Small intestine (tissue), 7 donors: ENCODE data around the gene C2orf42. TPM values are rescaled to one million over a fixed set of nuclear protein-coding genes. Genes with fewer than 3 reads are reported as not detected.
"Not testable (repeated sequence)": the region's sequence is repeated elsewhere in the genome, so short reads cannot be mapped to it uniquely, and the experiment has no call there.

Experiments used
- DNase-seq, 2 donors: peaks; one replicate each; pipeline versions ENCODE4 v3.0.0 to v3.0.0-alpha.2; 2013
- FAIRE-seq: peaks from 2 replicates; lab custom pipeline; 2012; peaks lifted over from hg19 to GRCh38; lab: Jason Lieb, UNC
- H3K27ac ChIP-seq, 3 donors: one replicate each; pipeline ENCODE4 v1.5.1; 2013; ENCODE audit warnings: low read length in 2 of 3, mild to moderate bottlenecking in 2 of 3, control low read depth in 1 of 3, inconsistent platforms in 1 of 3, low read depth in 1 of 3, moderate library complexity in 1 of 3
- H3K27me3 ChIP-seq, 3 donors: one replicate each; pipeline ENCODE4 v1.6.1; 2013; ENCODE audit warnings: low read length in 3 of 3, inconsistent platforms in 1 of 3; ENCODE audit not compliant: control insufficient read depth in 3 of 3, insufficient read depth in 3 of 3
- H3K36me3 ChIP-seq, 3 donors: one replicate each; pipeline ENCODE4 v1.6.1; 2013; ENCODE audit warnings: low read length in 3 of 3, inconsistent platforms in 1 of 3, low read depth in 1 of 3, mild to moderate bottlenecking in 1 of 3, moderate library complexity in 1 of 3; ENCODE audit not compliant: control insufficient read depth in 3 of 3, insufficient read depth in 2 of 3
- H3K4me1 ChIP-seq, 3 donors: one replicate each; pipeline ENCODE4 v1.6.1; 2013; ENCODE audit warnings: low read length in 2 of 3, inconsistent platforms in 1 of 3, low read depth in 1 of 3, mild to moderate bottlenecking in 1 of 3, moderate library complexity in 1 of 3; ENCODE audit not compliant: control insufficient read depth in 3 of 3, insufficient read depth in 2 of 3
- H3K4me3 ChIP-seq, 3 donors: one replicate each; pipeline ENCODE4 v1.5.1; 2013; ENCODE audit warnings: low read length in 3 of 3, control low read depth in 1 of 3, inconsistent platforms in 1 of 3, low read depth in 1 of 3, mild to moderate bottlenecking in 1 of 3, moderate library complexity in 1 of 3
- H3K9me3 ChIP-seq, 2 donors: one replicate each; pipeline ENCODE4 v1.6.1; 2013; ENCODE audit warnings: low read depth in 1 of 2, low read length in 1 of 2; ENCODE audit not compliant: control insufficient read depth in 2 of 2, insufficient read depth in 1 of 2
- WGBS, 3 donors: extraction: QIAGEN DNeasy Blood & Tissue Kit; methylation state at CpG; one replicate each; pipeline ENCODE4 v1.1.7; 2013; 5-methylcytosine and 5-hydroxymethylcytosine counted together
- polyA plus RNA-seq, 4 donors: library from polyadenylated mRNA; stranded (reverse) in 3 of 4; unstranded in 1 of 4; fragments of 200-250 nt in 3 of 4; fragments of 120-200 nt in 1 of 4; gene quantifications; one replicate each; pipeline versions ENCODE4 v1.2.1 to v1.2.3, GENCODE V29; 2013
- donor health status: healthy with polysubstance abuse.
- donor health status: control.
- donor health status: control.
- donor health status: Bipolar disorder and iron deficiency.
- donor health status: healthy.

Gene C2orf42
- polyA plus RNA-seq, 4 donors: 4.3 to 11.9 (median 7.0) TPM

- no peak for DNase-seq
- no peaks in the 10 kb centered on the region for H3K4me1 ChIP-seq
- no peaks in the 10 kb centered on the region for H3K9me3 ChIP-seq
- no peaks in the 10 kb centered on the region for H3K27me3 ChIP-seq
- H3K4me3 ChIP-seq: no peak overlapping the region
- no peak overlapping the region for H3K27ac ChIP-seq
- H3K36me3 ChIP-seq: peaks cover 2 to 54% (median 7%) of the 10 kb centered on the region in 3 donors
- no peak for FAIRE-seq
- WGBS, 3 donors: 55 to 64% (median 58%) methylated on average over 2 of the region's 2 CpGs
Observed at GRCh38 chr2:70161069-70161534, 29.7 kb downstream of the C2orf42 start.

GRCh38 chr2:70160545-70160944 is 30.3 kb downstream of the C2orf42 start:
- DNase-seq (no peak), FAIRE-seq (no peak)
- peaks cover 2 to 52% (median 7%) of the 10 kb centered on the region in 3 donors for H3K36me3 ChIP-seq
- 88 to 91% (median 90%) methylated on average over 6 of the region's 6 CpGs for WGBS, 3 donors
- H3K27me3 ChIP-seq: no peaks in the 10 kb centered on the region
- H3K9me3 ChIP-seq: no peaks in the 10 kb centered on the region
- H3K4me3 ChIP-seq: no peak overlapping the region
- no peaks in the 10 kb centered on the region for H3K4me1 ChIP-seq
- no peak overlapping the region for H3K27ac ChIP-seq

- 90 to 93% (median 92%) methylated on average over 16 to 19 of the region's 19 CpGs for WGBS, 3 donors
- H3K9me3 ChIP-seq, DNase-seq, H3K27me3 ChIP-seq, H3K27ac ChIP-seq, H3K4me3 ChIP-seq, FAIRE-seq, H3K4me1 ChIP-seq: not testable (repeated sequence)
- H3K36me3 ChIP-seq: peaks cover 0 to 20% (median 3%) of the 10 kb centered on the region in 3 donors
Observed at GRCh38 chr2:70149130-70149686, 41.6 kb downstream of the C2orf42 start.

- H3K4me1 ChIP-seq, H3K9me3 ChIP-seq, DNase-seq, H3K27ac ChIP-seq, H3K27me3 ChIP-seq, FAIRE-seq, H3K4me3 ChIP-seq: not testable (repeated sequence)
- peaks cover 0 to 19% (median 3%) of the 10 kb centered on the region in 3 donors for H3K36me3 ChIP-seq
- 95 to 98% (median 96%) methylated on average over 16 to 25 of the region's 25 CpGs for WGBS, 3 donors
Observed at GRCh38 chr2:70148211-70148760, 42.5 kb downstream of the C2orf42 start.

GRCh38 chr2:70145851-70146739 is 44.7 kb downstream of the C2orf42 start:
- no peaks in the 10 kb centered on the region for H3K27me3 ChIP-seq
- WGBS, 3 donors: 73 to 79% (median 74%) methylated on average over 9 of the region's 9 CpGs

GRCh38 chr2:70145144-70145490 is 45.7 kb downstream of the C2orf42 start:
- no peak overlapping the region for H3K4me3 ChIP-seq
- no peaks in the 10 kb centered on the region for H3K27me3 ChIP-seq
- FAIRE-seq (no peak), DNase-seq (no peak)
- H3K4me1 ChIP-seq: peaks cover 0 to 20% (median 4%) of the 10 kb centered on the region in 3 donors
- H3K27ac ChIP-seq: no peak overlapping the region
- WGBS, 3 donors: 98 to 100% (median 98%) methylated on average over 3 of the region's 3 CpGs
- H3K36me3 ChIP-seq: peaks cover 0 to 5% (median 2%) of the 10 kb centered on the region in 3 donors
- H3K9me3 ChIP-seq: no peaks in the 10 kb centered on the region

More at GRCh38 chr2:70145851-70146739, 44.7 kb downstream of the C2orf42 start:
- DNase-seq (no peak), FAIRE-seq (no peak)
- Histone ChIP-seq H3K4me3 (no peak overlapping the region), H3K27ac (no peak overlapping the region), H3K9me3 (no peaks in the 10 kb centered on the region), H3K36me3 (peaks cover 0 to 13% (median 3%) of the 10 kb centered on the region in 3 donors), H3K4me1 (peaks cover 0 to 16% (median 4%) of the 10 kb centered on the region in 3 donors)

- Histone ChIP-seq H3K27ac (no peak overlapping the region), H3K27me3 (no peaks in the 10 kb centered on the region), H3K4me1 (peaks cover 0 to 20% (median 4%) of the 10 kb centered on the region in 3 donors), H3K36me3 (peaks cover 0 to 4% (median 0%) of the 10 kb centered on the region in 3 donors), H3K4me3 (no peak overlapping the region), H3K9me3 (no peaks in the 10 kb centered on the region)
- WGBS, 3 donors: 90 to 92% (median 91%) methylated on average over 21 of the region's 21 CpGs
- FAIRE-seq (no peak), DNase-seq (no peak)
Observed at GRCh38 chr2:70144443-70145143, 46.2 kb downstream of the C2orf42 start.
